Neutrophil (primary cell): Measurements from ENCODE around the gene MPP7.

ENCODE experiments used
- H3K27ac ChIP-seq: fragments of 200-600 bp; sonication (generic); 2 replicates; pipeline ENCODE4 v1.5.1; 2016; ENCODE audit warnings: mild to moderate bottlenecking, moderate library complexity
- H3K27me3 ChIP-seq: fragments of 200-600 bp; sonication (generic); 2 replicates; pipeline ENCODE4 v1.6.0; 2016; ENCODE audit warnings: mild to moderate bottlenecking
- H3K36me3 ChIP-seq: fragments of 200-600 bp; sonication (generic); 2 replicates; pipeline ENCODE4 v1.5.1; 2017
- H3K4me1 ChIP-seq, 2 experiments: fragments of 200-600 bp in 1 of 2; sonication (generic) in 1 of 2; 1 replicate in 1 of 2; 2 replicates in 1 of 2; pipeline versions ENCODE4 v1.5.1 to v1.6.1; 2013 to 2016; ENCODE audit warnings: low read depth in 1 of 2, low read length in 1 of 2, mild to moderate bottlenecking in 1 of 2, moderate library complexity in 1 of 2; ENCODE audit not compliant: control insufficient read depth in 1 of 2, insufficient read depth in 1 of 2
- H3K4me3 ChIP-seq, 2 experiments: fragments of 200-600 bp in 1 of 2; sonication (generic) in 1 of 2; 1 replicate in 1 of 2; 2 replicates in 1 of 2; pipeline ENCODE4 v1.5.1; 2013 to 2016; ENCODE audit warnings: low read depth in 1 of 2, low read length in 1 of 2, mild to moderate bottlenecking in 1 of 2, moderate library complexity in 1 of 2
- H3K9me3 ChIP-seq: fragments of 200-600 bp; sonication (generic); 2 replicates; pipeline ENCODE4 v1.5.1; 2016
- CTCF ChIP-seq: fragments of 200-600 bp; sonication (generic); IDR thresholded peaks from 2 replicates; pipeline ENCODE4 v1.5.1; 2016; ENCODE audit warnings: antibody characterized with exemption

Gene MPP7

GRCh38 chr10:28305553-28305952 lies 2.7 kb upstream of the MPP7 start:
- H3K36me3 ChIP-seq = no peaks in the 10 kb centered on the region
- peak overlapping the region; percentile 87 for H3K27ac ChIP-seq
- TF ChIP-seq CTCF = no peak
- H3K4me1 ChIP-seq = peaks cover 65 to 67% of the 10 kb centered on the region in 2 experiments
- no peak overlapping the region for H3K4me3 ChIP-seq
- no peaks in the 10 kb centered on the region for H3K27me3 ChIP-seq
- no peaks in the 10 kb centered on the region for H3K9me3 ChIP-seq

GRCh38 chr10:28304032-28304571 lies 1.2 kb upstream of the MPP7 start:
- H3K4me1 ChIP-seq = peaks cover 69 to 70% of the 10 kb centered on the region in 2 experiments
- no peaks in the 10 kb centered on the region for H3K9me3 ChIP-seq
- H3K27me3 ChIP-seq = no peaks in the 10 kb centered on the region
- no peaks in the 10 kb centered on the region for H3K36me3 ChIP-seq
- H3K27ac ChIP-seq = peak overlapping the region; percentile 87
- no peak for TF ChIP-seq CTCF
- H3K4me3 ChIP-seq = peak overlapping the region; percentile 76 to 95

- TF ChIP-seq CTCF = no peak
- Histone ChIP-seq H3K27ac (peak overlapping the region; percentile 87), H3K4me3 (peak overlapping the region; percentile 76 to 95), H3K27me3 (no peaks in the 10 kb centered on the region), H3K4me1 (peaks cover 60 to 61% of the 10 kb centered on the region in 2 experiments), H3K36me3 (no peaks in the 10 kb centered on the region), H3K9me3 (no peaks in the 10 kb centered on the region)
These were observed 739 bp downstream of the MPP7 start for GRCh38 chr10:28302012-28302637.

- Histone ChIP-seq H3K27me3 (no peaks in the 10 kb centered on the region), H3K9me3 (no peaks in the 10 kb centered on the region), H3K4me1 (peaks cover 40 to 41% of the 10 kb centered on the region in 2 experiments), H3K36me3 (no peaks in the 10 kb centered on the region), H3K4me3 (no peak overlapping the region), H3K27ac (no peak overlapping the region)
- no peak for TF ChIP-seq CTCF
These were observed 2.8 kb downstream of the MPP7 start for GRCh38 chr10:28300027-28300426.

GRCh38 chr10:28298951-28299350 lies 3.9 kb downstream of the MPP7 start:
- Histone ChIP-seq H3K27me3 (no peaks in the 10 kb centered on the region), H3K36me3 (no peaks in the 10 kb centered on the region), H3K27ac (peak overlapping the region; percentile 47), H3K4me1 (peaks cover 32 to 34% of the 10 kb centered on the region in 2 experiments), H3K9me3 (no peaks in the 10 kb centered on the region), H3K4me3 (no peak overlapping the region)
- TF ChIP-seq CTCF = no peak
